IMR-90 (cell line): Measurements from ENCODE around the gene PRR33. TPM values are rescaled to one million over a fixed set of nuclear protein-coding genes. Genes with fewer than 3 reads are reported as not detected.

ENCODE experiments used
- ATAC-seq: fragments of 200-7000 bp; cut with Tn5 transposase; 2 replicates; pipeline ENCODE4 v1.9.1; 2020; ENCODE audit warnings: low read depth, mild to moderate bottlenecking, moderate library complexity
- BruUV-seq: library from RNA; stranded (reverse); fragments of 400-500 nt; replicated peaks from 2 replicates; lab custom pipeline; 2021; lab: Mats Ljungman, UMichigan
- CTCF ChIA-PET: fragments of 300-600 bp; formaldehyde crosslinking; extraction: SDS; loops from one replicate; lab custom pipeline; 2021; ENCODE audit warnings: antibody characterized with exemption; lab: Yijun Ruan, JAX
- POLR2A ChIA-PET: fragments of 300-600 bp; sonication (Branson Sonifier 250); formaldehyde crosslinking; loops from one replicate; lab custom pipeline; 2022; ENCODE audit warnings: antibody characterized with exemption; ENCODE audit not compliant: unreplicated experiment; lab: Charles Lee
- DNase-seq: peaks from one replicate; pipeline ENCODE4 v3.0.0; 2013
- H2AFZ ChIP-seq: replicated peaks from 2 replicates; pipeline ENCODE3; 2013; ENCODE audit warnings: low read length, mild to moderate bottlenecking; ENCODE audit not compliant: poor library complexity
- H2AK5ac ChIP-seq: 2 replicates; pipeline ENCODE4 v1.6.1; 2013; ENCODE audit warnings: low read depth, low read length, inconsistent platforms
- H2AK9ac ChIP-seq: replicated peaks from 2 replicates; pipeline ENCODE3; 2013; ENCODE audit warnings: mild to moderate bottlenecking, low read depth, low read length, moderate library complexity; ENCODE audit not compliant: poor library complexity
- H2BK120ac ChIP-seq: 2 replicates; pipeline ENCODE4 v1.6.1; 2013; ENCODE audit warnings: low read depth, low read length, inconsistent platforms
- H2BK15ac ChIP-seq: 3 replicates; pipeline ENCODE4 v1.6.1; 2013; ENCODE audit warnings: low read depth, low read length, inconsistent platforms
- H2BK20ac ChIP-seq: 2 replicates; pipeline ENCODE4 v1.6.1; 2013; ENCODE audit warnings: low read depth, mild to moderate bottlenecking, inconsistent platforms, low read length, moderate library complexity
- H2BK5ac ChIP-seq: 2 replicates; pipeline ENCODE4 v1.6.1; 2013; ENCODE audit warnings: mild to moderate bottlenecking, low read depth, low read length, inconsistent platforms; ENCODE audit not compliant: poor library complexity, severe bottlenecking
- H3K14ac ChIP-seq: replicated peaks from 2 replicates; pipeline ENCODE4 v1.6.1; 2013; ENCODE audit warnings: low read depth, low read length, inconsistent platforms
- H3K18ac ChIP-seq: 2 replicates; pipeline ENCODE4 v1.6.1; 2013; ENCODE audit warnings: low read depth, low read length, control low read depth
- H3K23ac ChIP-seq: 2 replicates; pipeline ENCODE4 v1.6.1; 2013; ENCODE audit warnings: low read depth, low read length, inconsistent platforms
- H3K27ac ChIP-seq: 2 replicates; pipeline ENCODE4 v1.5.1; 2013; ENCODE audit warnings: mild to moderate bottlenecking, control low read depth, low read length; ENCODE audit not compliant: insufficient read depth
- H3K27me3 ChIP-seq: 2 replicates; pipeline ENCODE4 v1.6.1; 2013; ENCODE audit warnings: low read length; ENCODE audit not compliant: control insufficient read depth, insufficient read depth
- H3K36me3 ChIP-seq: 2 replicates; pipeline ENCODE4 v1.6.1; 2013; ENCODE audit warnings: low read length, mixed read lengths; ENCODE audit not compliant: control insufficient read depth, insufficient read depth
- H3K4ac ChIP-seq: 2 replicates; pipeline ENCODE4 v1.6.1; 2013; ENCODE audit warnings: low read depth, low read length, inconsistent platforms
- H3K4me1 ChIP-seq: 2 replicates; pipeline ENCODE4 v1.6.1; 2013; ENCODE audit warnings: low read length, mixed read lengths; ENCODE audit not compliant: control insufficient read depth, insufficient read depth
- H3K4me2 ChIP-seq: 2 replicates; pipeline ENCODE4 v1.6.1; 2013; ENCODE audit warnings: low read depth, mild to moderate bottlenecking, control low read depth, low read length, moderate library complexity
- H3K4me3 ChIP-seq: 2 replicates; pipeline ENCODE4 v1.5.1; 2013; ENCODE audit warnings: low read depth, mild to moderate bottlenecking, control low read depth, low read length, moderate library complexity; ENCODE audit not compliant: insufficient read depth
- H3K56ac ChIP-seq: 2 replicates; pipeline ENCODE4 v1.6.1; 2013; ENCODE audit warnings: low read length, inconsistent platforms; ENCODE audit not compliant: insufficient read depth; ENCODE audit errors: extremely low read depth
- H3K79me1 ChIP-seq, 2 experiments: 2 replicates each; pipeline ENCODE4 v1.6.1; 2013; ENCODE audit warnings: low read length in 2 of 2, inconsistent platforms in 1 of 2, low read depth in 1 of 2
- H3K9ac ChIP-seq: 2 replicates; pipeline ENCODE4 v1.6.1; 2013; ENCODE audit warnings: low read depth, low read length, control low read depth
- H3K9me1 ChIP-seq: 2 replicates; pipeline ENCODE4 v1.6.1; 2013; ENCODE audit warnings: low read length, inconsistent platforms; ENCODE audit not compliant: insufficient read depth
- H3K9me3 ChIP-seq: 2 replicates; pipeline ENCODE4 v1.6.1; 2013; ENCODE audit warnings: low read length; ENCODE audit not compliant: control insufficient read depth, insufficient read depth
- H4K20me1 ChIP-seq: 2 replicates; pipeline ENCODE4 v1.6.1; 2013; ENCODE audit warnings: low read length, inconsistent platforms; ENCODE audit not compliant: insufficient read depth
- H4K5ac ChIP-seq: 2 replicates; pipeline ENCODE4 v1.6.1; 2013; ENCODE audit warnings: mild to moderate bottlenecking, low read depth, low read length, control low read depth
- H4K8ac ChIP-seq, 2 experiments: 2 replicates each; pipeline ENCODE4 v1.6.1; 2013; ENCODE audit warnings: low read depth in 2 of 2, low read length in 2 of 2, control low read depth in 1 of 2, inconsistent platforms in 1 of 2
- H4K91ac ChIP-seq: 2 replicates; pipeline ENCODE4 v1.6.1; 2013; ENCODE audit warnings: low read depth, low read length, inconsistent platforms; ENCODE audit not compliant: insufficient read depth
- BHLHE40 ChIP-seq: fragments of 150-350 bp; IDR thresholded peaks from 2 replicates; pipeline ENCODE4 v1.6.1; 2016; ENCODE audit warnings: mild to moderate bottlenecking, low read depth, low read length
- CEBPB ChIP-seq: IDR thresholded peaks from 2 replicates; pipeline ENCODE4 v1.6.1; 2012; ENCODE audit warnings: low read depth, low read length, improper control_type of control experiment
- CHD1 ChIP-seq: IDR thresholded peaks from 2 replicates; pipeline ENCODE4 v1.6.1; 2012; ENCODE audit warnings: low read depth, low read length, improper control_type of control experiment
- CTCF ChIP-seq: conservative IDR thresholded peaks from 2 replicates; pipeline ENCODE4 v1.5.1; 2012; ENCODE audit warnings: mild to moderate bottlenecking, low read depth, low read length, improper control_type of control experiment
- ELK1 ChIP-seq: fragments of 150-350 bp; IDR thresholded peaks from 2 replicates; pipeline ENCODE4 v1.6.1; 2016; ENCODE audit warnings: low read depth, mild to moderate bottlenecking, low read length, moderate library complexity, borderline replicate concordance
- FOS ChIP-seq: fragments of 150-350 bp; IDR thresholded peaks from 2 replicates; pipeline ENCODE4 v1.6.1; 2016; ENCODE audit warnings: low read depth, low read length
- MAFK ChIP-seq: IDR thresholded peaks from 2 replicates; pipeline ENCODE4 v1.6.1; 2012; ENCODE audit warnings: low read depth, low read length, improper control_type of control experiment
- MAZ ChIP-seq: IDR thresholded peaks from 2 replicates; pipeline ENCODE4 v1.6.1; 2012; ENCODE audit warnings: low read depth, mild to moderate bottlenecking, low read length, improper control_type of control experiment, moderate library complexity, borderline replicate concordance
- MXI1 ChIP-seq: IDR thresholded peaks from 2 replicates; pipeline ENCODE4 v1.6.1; 2012; ENCODE audit warnings: low read depth, mild to moderate bottlenecking, low read length, moderate library complexity, borderline replicate concordance
- NFE2L2 ChIP-seq: fragments of 150-350 bp; IDR thresholded peaks from 2 replicates; pipeline ENCODE4 v1.6.1; 2016; ENCODE audit warnings: low read depth, mild to moderate bottlenecking, low read length
- POLR2A ChIP-seq: IDR thresholded peaks from 2 replicates; pipeline ENCODE4 v1.6.1; 2012; ENCODE audit warnings: mild to moderate bottlenecking, low read depth, low read length
- RAD21 ChIP-seq: IDR thresholded peaks from 2 replicates; pipeline ENCODE4 v1.6.1; 2012; ENCODE audit warnings: low read length, improper control_type of control experiment
- RCOR1 ChIP-seq: IDR thresholded peaks from 2 replicates; pipeline ENCODE4 v1.6.1; 2012; ENCODE audit warnings: mild to moderate bottlenecking, low read length, improper control_type of control experiment; ENCODE audit not compliant: insufficient replicate concordance
- RFX5 ChIP-seq: IDR thresholded peaks from 2 replicates; pipeline ENCODE4 v1.8.0; 2012; ENCODE audit warnings: low read depth, mild to moderate bottlenecking, low read length, moderate library complexity
- SMC3 ChIP-seq: fragments of 150-350 bp; IDR thresholded peaks from 2 replicates; pipeline ENCODE4 v1.6.1; 2016; ENCODE audit warnings: low read depth, mild to moderate bottlenecking, antibody characterized with exemption, low read length, moderate library complexity
- USF2 ChIP-seq: fragments of 150-350 bp; IDR thresholded peaks from 2 replicates; pipeline ENCODE4 v1.6.1; 2017; ENCODE audit warnings: mild to moderate bottlenecking, antibody characterized with exemption, low read length, low read depth
- WGBS, 2 experiments: methylation state at CpG; one replicate each; pipeline versions ENCODE4 v1.1.5 to v1.1.7; 2013; ENCODE audit warnings: missing lambda C conversion rate in 2 of 2; ENCODE audit not compliant: insufficient read length in 1 of 2; ENCODE audit errors: extremely low coverage in 2 of 2; 5-methylcytosine and 5-hydroxymethylcytosine counted together
- dilution Hi-C: fragments of 300-500 bp; cut with HindIII; formaldehyde crosslinking; loops from one replicate; pipeline ENCODE4 v1.14.3; 2018; ENCODE audit warnings: low sequenced_read_pairs; ENCODE audit not compliant: unreplicated experiment
- in situ Hi-C: fragments of 300-500 bp; cut with MboI; formaldehyde crosslinking; loops from 3 replicates; pipeline ENCODE4 v1.14.3; 2019; ENCODE audit warnings: low sequenced_read_pairs, inconsistent platforms, mixed read lengths
- intact Hi-C: fragments of 100-400 bp; cut with micrococcal nuclease; formaldehyde crosslinking; loops from 2 replicates; pipeline ENCODE4 v1.10.0; 2022
- polyA plus RNA-seq, 3 experiments: library from polyadenylated mRNA; depleted of rRNA; stranded (reverse); fragments of >200 nt; gene quantifications; 2 replicates each; pipeline ENCODE4 v1.2.3, GENCODE V29; 2012; ENCODE audit warnings: low replicate concordance in 1 of 3
- total RNA-seq: library from RNA; depleted of rRNA; stranded (reverse); fragments of >200 nt; gene quantifications from 2 replicates; pipeline ENCODE4 v1.2.3, GENCODE V29; 2012

PRR33 gene
- total and polyA plus RNA-seq, 2 of the 4 experiments (the other 2 are of a cell fraction), result not detected

GRCh38 chr11:1889224-1889930 is 2.3 kb downstream of the PRR33 start:
- no peaks in the 10 kb centered on the region for H4K20me1 ChIP-seq
- peaks cover 25% of the 10 kb centered on the region for H3K27me3 ChIP-seq
- H3K27ac ChIP-seq, result no peak overlapping the region
- no peak overlapping the region for H2BK20ac ChIP-seq
- in situ Hi-C loops, result no loop called here
- DNase-seq (no peak), ATAC-seq (no peak)
- intact Hi-C loops, result no loop called here
- no peak overlapping the region for H3K4ac ChIP-seq
- H4K8ac ChIP-seq, result no peak overlapping the region
- H3K79me1 ChIP-seq, result no peaks in the 10 kb centered on the region
- no peak overlapping the region for H2AFZ ChIP-seq
- POLR2A ChIA-PET, result no interaction called here
- no peak overlapping the region for H4K91ac ChIP-seq
- no peak overlapping the region for H2BK5ac ChIP-seq
- WGBS, 2 experiments, result 56% methylated on average over 4 of the region's 34 CpGs; no CpG with 5 or more reads in 1 of the 2 experiments
- no peaks in the 10 kb centered on the region for H3K9me1 ChIP-seq
- no peak overlapping the region for H2AK9ac ChIP-seq
- H3K14ac ChIP-seq, result no peak overlapping the region
- no peak overlapping the region for H3K4me3 ChIP-seq
- no peak overlapping the region for H4K5ac ChIP-seq
- no peak overlapping the region for H3K4me2 ChIP-seq
- H3K18ac ChIP-seq, result no peak overlapping the region
- no peaks in the 10 kb centered on the region for H3K36me3 ChIP-seq
- no peak overlapping the region for H2AK5ac ChIP-seq
- H3K9ac ChIP-seq, result no peak overlapping the region
- no peak overlapping the region for H2BK120ac ChIP-seq
- H3K23ac ChIP-seq, result no peak overlapping the region
- TF ChIP-seq USF2 (no peak), RCOR1 (no peak), BHLHE40 (no peak), MAZ (no peak), RAD21 (no peak), SMC3 (no peak), MXI1 (no peak), MAFK (no peak), FOS (no peak), CTCF (no peak), CEBPB (no peak), RFX5 (no peak), ELK1 (no peak), CHD1 (no peak), NFE2L2 (no peak), POLR2A (no peak)
- dilution Hi-C loops, result no loop called here
- no TSS peak for BruUV-seq
- no peaks in the 10 kb centered on the region for H3K4me1 ChIP-seq
- H2BK15ac ChIP-seq, result no peak overlapping the region
- CTCF ChIA-PET, result no interaction called here
- H3K9me3 ChIP-seq, result no peaks in the 10 kb centered on the region
- H3K56ac ChIP-seq, result no peak overlapping the region
